Activated CD4-positive, alpha-beta T cell treated with anti-CD3 and anti-CD28 coated beads, Interleukin-2, amount 50 U/mL, for 24 hours (primary cell): ENCODE measurements around the gene LASP1NB.
"Not testable (repeated sequence)": the region's sequence is repeated elsewhere in the genome, so short reads cannot be mapped to it uniquely, and the experiment has no call there.

ENCODE experiments used
- DNase-seq, 2 donors: peaks; one replicate each; pipeline ENCODE4 v3.0.0-alpha.2; 2020; ENCODE audit warnings: low read depth in 1 of 2, low spot score in 1 of 2

The LASP1NB gene

GRCh38 chr17:38916771-38917170 is 8.6 kb upstream of the LASP1NB start:
- no peak for DNase-seq

DNA sequence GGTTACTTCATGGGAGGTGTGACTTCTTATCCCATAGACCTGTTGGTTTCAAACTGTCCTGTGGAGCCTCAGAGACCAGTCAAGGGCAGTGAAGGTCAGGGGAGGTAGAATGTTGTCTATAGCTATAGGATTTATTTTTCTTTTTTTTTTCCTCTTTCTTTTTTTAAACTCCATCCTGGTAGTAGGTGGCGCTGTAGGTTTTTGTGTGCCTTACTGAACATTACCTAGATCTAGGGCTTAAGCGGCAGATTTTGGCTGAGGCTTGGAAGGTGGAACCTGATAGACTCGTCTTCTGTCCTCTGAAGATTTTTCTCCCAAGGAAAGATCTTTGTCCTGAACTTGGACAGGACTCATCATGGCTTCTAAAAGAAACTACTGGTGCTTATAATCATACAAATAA is 8.2 kb upstream of the LASP1NB start:
- DNase-seq: no peak

DNA sequence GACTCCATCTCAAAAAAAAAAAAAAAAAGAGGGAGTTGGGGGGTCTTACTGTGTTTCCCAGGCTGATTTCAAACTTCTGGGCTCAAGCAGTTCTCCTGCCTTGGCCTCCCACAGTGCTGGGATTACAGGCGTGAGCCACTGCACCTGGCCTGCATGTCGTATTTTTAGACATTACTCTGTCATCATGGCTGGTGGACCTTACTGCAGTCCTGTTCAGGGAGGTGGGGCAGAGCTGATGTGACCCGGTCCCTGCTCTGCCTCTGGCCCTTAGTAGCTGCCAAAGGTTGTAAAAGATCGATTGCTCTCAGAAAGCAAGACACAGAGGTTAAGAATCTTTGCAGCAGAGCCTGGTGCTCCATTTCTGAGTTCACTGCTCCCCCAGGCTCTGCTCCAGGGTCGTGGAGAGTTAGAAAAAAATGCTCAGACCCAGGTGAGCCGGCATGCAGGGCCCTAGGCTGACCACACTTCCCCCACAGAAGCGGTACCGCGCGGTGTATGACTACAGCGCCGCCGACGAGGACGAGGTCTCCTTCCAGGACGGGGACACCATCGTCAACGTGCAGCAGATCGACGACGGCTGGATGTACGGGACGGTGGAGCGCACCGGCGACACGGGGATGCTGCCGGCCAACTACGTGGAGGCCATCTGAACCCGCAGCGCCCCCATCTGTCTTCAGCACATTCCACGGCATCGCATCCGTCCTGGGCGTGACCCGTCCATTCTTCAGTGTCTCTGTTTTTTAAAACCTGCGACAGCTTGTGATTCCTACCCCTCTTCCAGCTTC is 7.1 kb upstream of the LASP1NB start:
- no peak for DNase-seq

DNA sequence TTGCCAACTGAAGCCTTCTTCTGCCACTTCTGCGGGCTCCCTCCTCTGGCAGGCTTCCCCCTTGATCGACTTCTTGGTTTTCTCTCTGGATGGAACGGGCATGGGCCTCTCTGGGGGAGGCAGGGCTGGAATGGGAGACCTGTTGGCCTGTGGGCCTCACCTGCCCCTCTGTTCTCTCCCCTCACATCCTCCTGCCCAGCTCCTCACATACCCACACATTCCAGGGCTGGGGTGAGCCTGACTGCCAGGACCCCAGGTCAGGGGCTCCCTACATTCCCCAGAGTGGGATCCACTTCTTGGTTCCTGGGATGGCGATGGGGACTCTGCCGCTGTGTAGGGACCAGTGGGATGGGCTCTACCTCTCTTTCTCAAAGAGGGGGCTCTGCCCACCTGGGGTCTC is 6.5 kb upstream of the LASP1NB start:
- no peak for DNase-seq

DNA sequence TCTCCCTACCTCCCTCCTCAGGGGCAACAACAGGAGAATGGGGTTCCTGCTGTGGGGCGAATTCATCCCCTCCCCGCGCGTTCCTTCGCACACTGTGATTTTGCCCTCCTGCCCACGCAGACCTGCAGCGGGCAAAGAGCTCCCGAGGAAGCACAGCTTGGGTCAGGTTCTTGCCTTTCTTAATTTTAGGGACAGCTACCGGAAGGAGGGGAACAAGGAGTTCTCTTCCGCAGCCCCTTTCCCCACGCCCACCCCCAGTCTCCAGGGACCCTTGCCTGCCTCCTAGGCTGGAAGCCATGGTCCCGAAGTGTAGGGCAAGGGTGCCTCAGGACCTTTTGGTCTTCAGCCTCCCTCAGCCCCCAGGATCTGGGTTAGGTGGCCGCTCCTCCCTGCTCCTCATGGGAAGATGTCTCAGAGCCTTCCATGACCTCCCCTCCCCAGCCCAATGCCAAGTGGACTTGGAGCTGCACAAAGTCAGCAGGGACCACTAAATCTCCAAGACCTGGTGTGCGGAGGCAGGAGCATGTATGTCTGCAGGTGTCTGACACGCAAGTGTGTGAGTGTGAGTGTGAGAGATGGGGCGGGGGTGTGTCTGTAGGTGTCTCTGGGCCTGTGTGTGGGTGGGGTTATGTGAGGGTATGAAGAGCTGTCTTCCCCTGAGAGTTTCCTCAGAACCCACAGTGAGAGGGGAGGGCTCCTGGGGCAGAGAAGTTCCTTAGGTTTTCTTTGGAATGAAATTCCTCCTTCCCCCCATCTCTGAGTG is 5.9 kb upstream of the LASP1NB start:
- no peak for DNase-seq

GRCh38 chr17:38920374-38921291 is 4.8 kb upstream of the LASP1NB start:
- DNase-seq: no peak

DNA sequence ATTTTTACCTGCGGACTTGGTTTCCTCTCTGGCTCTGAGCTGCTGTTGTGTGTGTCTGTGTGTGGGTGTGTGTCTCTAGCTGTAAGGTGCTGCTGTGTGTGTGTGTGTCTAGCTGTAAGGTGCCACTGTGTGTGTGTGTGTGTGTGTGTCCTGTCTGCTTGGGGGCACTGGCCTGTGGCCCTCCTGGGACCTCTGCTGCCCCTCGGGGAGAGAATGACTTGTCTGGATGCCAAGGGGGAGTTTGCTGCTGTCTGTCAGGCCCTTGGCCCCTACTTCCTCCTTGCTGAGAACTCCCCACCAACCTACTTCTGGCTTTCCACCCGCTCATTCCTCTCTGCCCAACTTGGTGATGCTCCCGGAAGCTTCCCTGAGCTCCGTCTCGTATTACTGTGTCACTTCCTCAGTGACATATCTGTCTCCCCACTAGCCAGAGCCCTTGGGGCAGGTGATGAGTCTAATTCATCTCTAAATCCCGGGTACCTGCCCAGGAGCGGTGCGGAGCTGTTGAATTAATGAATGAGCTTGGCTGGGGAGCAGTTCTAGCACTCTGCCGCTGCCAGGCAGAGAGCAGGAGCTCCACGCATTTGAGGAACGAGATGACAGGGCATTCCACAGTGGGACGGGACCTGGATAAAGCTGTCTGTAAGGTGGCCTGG is 3.5 kb upstream of the LASP1NB start:
- no peak for DNase-seq

DNA sequence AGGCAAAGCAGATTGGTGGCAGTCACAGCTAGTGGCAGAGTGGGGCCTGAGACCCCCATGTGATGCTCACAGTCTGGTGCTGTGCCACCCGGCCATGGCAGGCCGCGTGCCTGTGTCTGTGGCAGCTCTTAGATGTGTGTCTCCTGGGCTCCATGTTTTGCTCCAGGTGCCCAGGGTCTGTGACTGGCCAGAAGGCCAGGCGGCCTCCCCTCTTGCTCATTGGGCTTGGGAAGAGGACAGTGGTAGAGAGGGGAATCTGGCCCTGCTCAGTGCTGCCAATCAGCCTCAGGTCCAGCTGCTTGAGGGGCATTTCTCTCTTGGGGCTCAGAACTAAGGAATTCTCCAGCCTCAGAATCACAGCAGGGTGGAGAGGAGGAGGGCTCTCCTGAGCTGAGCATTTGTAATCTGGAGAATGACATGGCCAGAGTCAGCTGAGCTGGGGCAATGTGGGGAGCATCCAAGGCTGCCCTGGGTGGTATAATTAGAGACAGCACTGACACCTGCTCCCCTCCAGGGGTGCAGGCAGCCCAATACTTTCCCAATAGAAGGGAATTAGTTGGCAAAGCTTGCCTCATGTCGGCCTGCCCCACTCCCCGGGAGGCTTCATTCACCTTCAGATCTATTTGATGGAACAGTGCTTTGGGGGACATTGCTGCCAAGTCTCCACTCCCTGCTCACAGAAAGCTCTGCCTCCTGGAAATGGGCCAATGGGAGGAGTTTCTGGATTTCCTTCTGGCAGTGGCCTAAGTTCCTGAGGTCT is 2.7 kb upstream of the LASP1NB start:
- no peak for DNase-seq

DNA sequence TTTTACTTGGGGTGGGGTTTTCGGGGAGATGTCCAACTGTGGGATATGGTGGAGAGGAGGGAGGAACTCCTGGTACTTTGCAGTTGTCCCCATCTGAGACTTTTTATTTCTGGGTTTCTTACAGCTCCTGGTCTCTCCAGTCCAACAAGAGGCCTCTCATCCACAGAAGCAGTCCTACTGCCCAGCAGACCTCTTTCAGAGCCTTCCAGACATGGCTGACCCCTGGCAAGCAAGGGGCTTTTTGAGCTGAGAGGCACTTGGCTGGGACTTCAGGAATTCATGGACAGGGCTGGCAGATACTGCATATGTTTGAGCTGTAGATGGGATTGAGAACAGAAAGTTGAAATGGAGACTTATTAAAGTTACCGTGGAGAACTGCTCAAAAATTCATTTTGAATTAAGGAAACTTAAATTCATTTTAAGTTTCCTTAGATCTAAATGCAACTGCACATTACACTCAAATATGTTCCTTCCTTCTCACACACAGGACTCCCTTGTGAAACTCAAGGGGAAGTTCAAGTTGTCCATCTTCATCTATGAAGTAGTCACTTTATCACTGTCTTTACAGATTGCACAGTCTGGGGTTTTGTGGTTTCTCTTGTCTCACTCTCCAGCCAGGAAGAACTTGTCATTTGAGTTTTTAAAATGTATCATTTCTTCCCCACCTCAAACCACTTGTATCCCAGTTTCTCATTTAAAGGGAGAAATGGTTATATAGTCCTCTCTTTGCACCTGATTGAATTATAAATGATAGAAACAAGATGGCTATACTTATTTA is 1.1 kb downstream of the LASP1NB start:
- no peak for DNase-seq

DNA sequence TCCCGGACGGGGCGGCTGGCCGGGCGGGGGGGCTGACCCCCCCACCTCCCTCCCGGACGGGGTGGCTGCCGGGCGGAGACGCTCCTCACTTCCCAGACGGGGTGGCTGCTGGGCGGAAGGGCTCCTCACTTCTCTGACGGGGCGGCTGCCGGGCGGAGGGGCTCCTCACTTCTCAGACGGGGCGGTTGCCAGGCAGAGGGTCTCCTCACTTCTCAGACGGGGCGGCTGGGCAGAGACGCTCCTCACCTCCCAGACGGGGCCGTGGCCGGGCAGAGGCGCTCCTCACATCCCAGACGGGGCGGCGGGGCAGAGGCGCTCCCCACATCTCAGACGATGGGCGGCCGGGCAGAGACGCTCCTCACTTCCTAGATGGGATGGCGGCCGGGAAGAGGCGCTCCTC is 5.4 kb downstream of the LASP1NB start:
- DNase-seq: not testable (repeated sequence)

- DNase-seq: not testable (repeated sequence)
These were observed 8.5 kb downstream of the LASP1NB start for GRCh38 chr17:38933962-38934361.

GRCh38 chr17:38939987-38940386 is 14.6 kb downstream of the LASP1NB start:
- no peak for DNase-seq

GRCh38 chr17:38940404-38940803 is 15.0 kb downstream of the LASP1NB start:
- DNase-seq: no peak

GRCh38 chr17:38942696-38943334 is 17.4 kb downstream of the LASP1NB start:
- no peak for DNase-seq

DNA sequence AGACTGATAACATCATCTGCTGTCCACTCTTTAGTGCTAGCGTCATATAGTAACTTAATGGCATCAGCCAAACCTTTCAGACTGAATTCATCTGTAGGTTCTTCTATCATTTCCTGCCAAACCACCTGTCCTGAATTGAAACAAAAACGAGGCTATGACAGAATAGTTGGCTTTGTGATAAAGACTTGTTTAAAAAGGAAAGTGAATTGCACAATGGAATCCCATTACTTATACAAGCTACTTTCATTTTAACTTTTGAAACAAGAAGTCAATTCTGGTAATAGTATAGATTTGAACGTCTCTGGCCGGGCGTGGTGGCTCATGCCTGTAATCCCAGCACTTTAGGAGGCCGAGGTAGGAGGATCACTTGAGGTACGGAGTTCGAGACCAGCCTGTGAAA is 18.2 kb downstream of the LASP1NB start:
- no peak for DNase-seq

- no peak for DNase-seq
These were observed 21.8 kb downstream of the LASP1NB start for GRCh38 chr17:38947189-38947588.

DNA sequence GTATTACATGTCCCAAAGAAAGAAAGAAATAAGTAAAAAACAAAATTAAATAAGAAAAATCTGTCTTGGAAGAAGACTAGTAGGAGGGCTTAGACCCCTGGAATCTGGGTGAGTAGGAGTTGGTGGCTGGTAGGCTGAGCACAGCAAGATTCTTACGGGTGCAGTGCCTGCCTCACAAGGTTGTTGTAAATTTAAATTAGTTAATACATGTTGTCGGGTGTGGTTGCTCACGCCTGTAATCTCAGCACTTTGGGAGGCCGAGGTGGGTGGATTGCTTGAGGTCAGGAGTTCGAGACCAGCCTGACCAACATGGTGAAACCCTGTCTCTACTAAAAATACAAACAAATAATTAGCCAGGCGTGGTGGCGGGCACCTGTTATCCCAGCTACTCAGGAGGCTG is 28.4 kb downstream of the LASP1NB start:
- DNase-seq: not testable (repeated sequence)

- no peak for DNase-seq
These were observed 32.9 kb downstream of the LASP1NB start for GRCh38 chr17:38958326-38958725.

DNA sequence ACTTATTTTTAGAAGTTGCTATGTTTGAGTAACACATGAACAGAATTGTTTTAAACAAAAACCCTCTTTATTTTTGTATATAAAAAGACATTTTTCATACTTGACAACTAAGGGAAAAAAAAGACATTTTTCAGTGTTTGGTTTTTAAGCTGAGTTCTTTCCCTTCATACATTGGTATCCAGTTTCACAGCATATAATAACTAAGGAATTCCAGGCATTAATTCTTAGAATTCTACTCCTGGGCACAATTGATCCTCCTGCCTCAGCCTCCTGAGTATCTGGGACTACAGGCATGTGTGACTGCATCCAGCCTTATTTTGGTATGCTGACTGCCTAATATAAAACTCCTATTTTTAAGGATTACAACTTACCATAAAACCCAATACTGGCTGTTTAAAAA is 33.3 kb downstream of the LASP1NB start:
- no peak for DNase-seq
